Astrocyte (in vitro differentiated cells and primary cell): ENCODE measurements around the gene EFNA1.

Source experiments
- EZH2 ChIP-seq: IDR thresholded peaks from 2 replicates; pipeline ENCODE4 v1.6.1; 2012; ENCODE audit warnings: mild to moderate bottlenecking, low read length, inconsistent platforms; ENCODE audit not compliant: insufficient read depth
- TF ChIP-seq, protein P1 (sequence below): IDR thresholded peaks from 2 replicates; pipeline ENCODE4 v1.5.1; 2011; ENCODE audit warnings: low read depth, mild to moderate bottlenecking, inconsistent platforms, low read length, moderate library complexity; ENCODE audit not compliant: insufficient read depth

DNA sequence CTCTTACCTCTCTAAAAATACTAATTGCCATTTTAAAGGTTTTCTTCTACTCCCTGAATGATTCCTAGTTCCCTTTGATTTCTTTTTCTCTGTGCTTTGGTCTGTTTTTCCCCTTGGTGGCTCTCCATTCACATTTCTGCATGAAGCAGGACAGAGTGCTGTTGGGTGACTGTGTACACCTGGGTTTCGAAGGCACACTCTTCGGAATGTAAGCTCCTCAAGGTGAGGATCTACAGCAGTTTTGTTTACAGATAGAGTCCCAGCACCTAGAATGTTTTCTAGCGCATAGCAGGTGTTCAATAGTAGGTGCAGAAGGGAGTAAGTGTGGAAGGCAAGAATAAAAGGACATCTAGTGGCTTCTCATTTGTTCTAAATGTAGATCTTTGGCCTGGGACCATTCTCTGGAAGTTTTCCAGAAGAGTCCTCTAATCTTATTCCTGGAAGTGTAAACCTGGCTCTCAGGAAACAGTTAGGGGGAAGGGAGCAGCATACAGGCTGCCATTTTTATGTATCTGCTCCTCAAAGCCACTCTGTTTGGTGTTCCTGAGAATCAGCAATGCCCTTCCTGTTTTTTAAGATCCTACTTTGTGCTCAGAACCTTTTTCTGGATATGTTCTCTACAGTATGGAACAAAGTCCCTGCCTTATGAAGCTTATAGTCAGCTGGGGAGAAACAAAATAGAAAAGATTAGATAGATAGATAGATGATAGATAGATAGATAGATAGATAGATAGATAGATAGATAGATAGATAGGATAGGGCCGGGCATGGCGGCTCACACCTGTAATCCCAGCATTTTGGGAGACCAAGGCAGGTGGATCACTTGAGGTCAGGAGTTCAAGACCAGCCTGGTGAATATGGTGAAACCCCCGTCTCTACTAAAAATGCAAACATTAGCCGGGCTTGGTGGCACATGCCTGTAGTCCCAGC lies 22.8 kb upstream of the EFNA1 start:
- TF ChIP-seq, protein P1, sequence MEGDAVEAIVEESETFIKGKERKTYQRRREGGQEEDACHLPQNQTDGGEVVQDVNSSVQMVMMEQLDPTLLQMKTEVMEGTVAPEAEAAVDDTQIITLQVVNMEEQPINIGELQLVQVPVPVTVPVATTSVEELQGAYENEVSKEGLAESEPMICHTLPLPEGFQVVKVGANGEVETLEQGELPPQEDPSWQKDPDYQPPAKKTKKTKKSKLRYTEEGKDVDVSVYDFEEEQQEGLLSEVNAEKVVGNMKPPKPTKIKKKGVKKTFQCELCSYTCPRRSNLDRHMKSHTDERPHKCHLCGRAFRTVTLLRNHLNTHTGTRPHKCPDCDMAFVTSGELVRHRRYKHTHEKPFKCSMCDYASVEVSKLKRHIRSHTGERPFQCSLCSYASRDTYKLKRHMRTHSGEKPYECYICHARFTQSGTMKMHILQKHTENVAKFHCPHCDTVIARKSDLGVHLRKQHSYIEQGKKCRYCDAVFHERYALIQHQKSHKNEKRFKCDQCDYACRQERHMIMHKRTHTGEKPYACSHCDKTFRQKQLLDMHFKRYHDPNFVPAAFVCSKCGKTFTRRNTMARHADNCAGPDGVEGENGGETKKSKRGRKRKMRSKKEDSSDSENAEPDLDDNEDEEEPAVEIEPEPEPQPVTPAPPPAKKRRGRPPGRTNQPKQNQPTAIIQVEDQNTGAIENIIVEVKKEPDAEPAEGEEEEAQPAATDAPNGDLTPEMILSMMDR = no peak
- TF ChIP-seq EZH2 = no peak
